ENCODE measurements around the gene PDE1C.
A peak's percentile ranks its signal among the peaks of the same experiment; 100 is the strongest.
"Not testable (repeated sequence)": the region's sequence is repeated elsewhere in the genome, so short reads cannot be mapped to it uniquely, and the experiment has no call there.

PDE1C gene

GRCh38 chr7:31850066-31850465 is 220.1 kb downstream of the PDE1C start:
- DNase-seq (ENCODE audit: low spot score): no peak

GRCh38 chr7:31835471-31835870 is 234.7 kb downstream of the PDE1C start:
- no peak for DNase-seq (ENCODE audit: low spot score)

GRCh38 chr7:31833625-31834024 is 236.6 kb downstream of the PDE1C start:
- DNase-seq (ENCODE audit: low spot score): not testable (repeated sequence)

- DNase-seq (ENCODE audit: low spot score): no peak
Observed at GRCh38 chr7:31828520-31828919, 241.7 kb downstream of the PDE1C start.

GRCh38 chr7:31825576-31825975 is 244.6 kb downstream of the PDE1C start:
- no peak for DNase-seq (ENCODE audit: low spot score)

GRCh38 chr7:31819031-31819430 is 251.2 kb downstream of the PDE1C start:
- DNase-seq (ENCODE audit: low spot score): no peak

- no peak for DNase-seq (ENCODE audit: low spot score)
Observed at GRCh38 chr7:31816810-31817209, 253.4 kb downstream of the PDE1C start.

GRCh38 chr7:31815796-31816195 is 254.4 kb downstream of the PDE1C start:
- no peak for DNase-seq (ENCODE audit: low spot score)

GRCh38 chr7:31814187-31814586 is 256.0 kb downstream of the PDE1C start:
- no peak for DNase-seq (ENCODE audit: low spot score)

GRCh38 chr7:31811650-31812461 is 258.4 kb downstream of the PDE1C start:
- no peak for DNase-seq (ENCODE audit: low spot score)

- no peak for DNase-seq (ENCODE audit: low spot score)
Observed at GRCh38 chr7:31805209-31805818, 264.9 kb downstream of the PDE1C start.

GRCh38 chr7:31796375-31796774 is 273.8 kb downstream of the PDE1C start:
- DNase-seq (ENCODE audit: low spot score): no peak

- DNase-seq (ENCODE audit: low spot score): no peak
Observed at GRCh38 chr7:31794851-31795344, 275.3 kb downstream of the PDE1C start.

- DNase-seq (ENCODE audit: low spot score): no peak
Observed at GRCh38 chr7:31791881-31792280, 278.3 kb downstream of the PDE1C start.

- DNase-seq (ENCODE audit: low spot score): no peak
Observed at GRCh38 chr7:31788883-31789680, 281.1 kb downstream of the PDE1C start.

GRCh38 chr7:31788445-31788844 is 281.8 kb downstream of the PDE1C start:
- DNase-seq (ENCODE audit: low spot score): no peak

GRCh38 chr7:31786326-31786725 is 283.9 kb downstream of the PDE1C start:
- DNase-seq (ENCODE audit: low spot score): no peak

GRCh38 chr7:31785101-31785500 is 285.1 kb downstream of the PDE1C start:
- DNase-seq (ENCODE audit: low spot score): no peak

GRCh38 chr7:31783221-31783620 is 287.0 kb downstream of the PDE1C start:
- no peak for DNase-seq (ENCODE audit: low spot score)

- DNase-seq (ENCODE audit: low spot score): peak; percentile 70
Observed at GRCh38 chr7:31782411-31782991, 287.7 kb downstream of the PDE1C start.

- DNase-seq (ENCODE audit: low spot score): no peak
Observed at GRCh38 chr7:31778296-31778695, 291.9 kb downstream of the PDE1C start.

- no peak for DNase-seq (ENCODE audit: low spot score)
Observed at GRCh38 chr7:31776616-31777015, 293.6 kb downstream of the PDE1C start.

Measured in D341Med (cell line).